Muscle layer of colon (tissue), 2 donors: Measurements from ENCODE around the gene FUT8.

Experiments
- H3K27ac ChIP-seq: one replicate; pipeline ENCODE4 v1.7.0; 2013; ENCODE audit warnings: low read depth, mild to moderate bottlenecking, low read length, moderate library complexity
- H3K27me3 ChIP-seq, 2 donors: one replicate each; pipeline ENCODE4 v1.7.0; 2013; ENCODE audit warnings: low read length in 2 of 2, mild to moderate bottlenecking in 2 of 2; ENCODE audit not compliant: insufficient read depth in 2 of 2, control insufficient read depth in 1 of 2
- H3K36me3 ChIP-seq: one replicate; pipeline ENCODE4 v1.7.0; 2013; ENCODE audit warnings: mild to moderate bottlenecking, low read length; ENCODE audit not compliant: insufficient read depth
- H3K4me1 ChIP-seq: one replicate; pipeline ENCODE4 v1.7.0; 2013; ENCODE audit warnings: mild to moderate bottlenecking, low read length; ENCODE audit not compliant: insufficient read depth
- H3K4me3 ChIP-seq, 2 donors: one replicate each; pipeline ENCODE4 v1.7.0; 2013; ENCODE audit warnings: low read length in 2 of 2, low read depth in 1 of 2, mild to moderate bottlenecking in 1 of 2, moderate library complexity in 1 of 2
- H3K9ac ChIP-seq: one replicate; pipeline ENCODE4 v1.7.0; 2013; ENCODE audit warnings: low read length
- H3K9me3 ChIP-seq: one replicate; pipeline ENCODE4 v1.7.0; 2013; ENCODE audit warnings: mild to moderate bottlenecking, low read length
- donor health status: abdominal sarcoma.
- donor health status: Adenocarcinoma of cecum.

The FUT8 gene

GRCh38 chr14:65412032-65412846, at the start of gene FUT8:
Gene FUT8 (plus strand): TSS chr14:65412730. CDS start chr14:65561564, 148,834 bp downstream.
- peak within 1 kb of the TSS; percentile 85 to 96 for H3K4me3 ChIP-seq
- no peaks in the 10 kb centered on the region for H3K9me3 ChIP-seq
- peak within 1 kb of the TSS; percentile 85 for H3K27ac ChIP-seq
- no peaks in the 10 kb centered on the region for H3K27me3 ChIP-seq
- H3K36me3 ChIP-seq: no peaks in the 10 kb centered on the region
- H3K4me1 ChIP-seq: peaks cover 15% of the 10 kb centered on the region
- peak within 1 kb of the TSS; percentile 93 for H3K9ac ChIP-seq

GRCh38 chr14:65366802-65367565, 45.5 kb upstream of the FUT8 start:
- Histone ChIP-seq H3K27me3 (no peaks in the 10 kb centered on the region), H3K9me3 (no peaks in the 10 kb centered on the region), H3K27ac (no peak overlapping the region), H3K4me3 (no peak overlapping the region), H3K4me1 (peaks cover 1% of the 10 kb centered on the region), H3K9ac (no peak overlapping the region), H3K36me3 (no peaks in the 10 kb centered on the region)

- Histone ChIP-seq H3K4me1 (no peaks in the 10 kb centered on the region), H3K27me3 (no peaks in the 10 kb centered on the region), H3K4me3 (no peak overlapping the region), H3K36me3 (no peaks in the 10 kb centered on the region), H3K9me3 (no peaks in the 10 kb centered on the region), H3K9ac (no peak overlapping the region), H3K27ac (no peak overlapping the region)
Measured at GRCh38 chr14:65369560-65369959, 43.0 kb upstream of the FUT8 start.

GRCh38 chr14:65370801-65371248, 41.7 kb upstream of the FUT8 start:
- Histone ChIP-seq H3K4me3 (no peak overlapping the region), H3K9ac (no peak overlapping the region), H3K4me1 (no peaks in the 10 kb centered on the region), H3K36me3 (no peaks in the 10 kb centered on the region), H3K9me3 (no peaks in the 10 kb centered on the region), H3K27me3 (no peaks in the 10 kb centered on the region), H3K27ac (no peak overlapping the region)

GRCh38 chr14:65371784-65372183, 40.7 kb upstream of the FUT8 start:
- no peaks in the 10 kb centered on the region for H3K27me3 ChIP-seq
- no peak overlapping the region for H3K4me3 ChIP-seq
- no peak overlapping the region for H3K27ac ChIP-seq
- no peak overlapping the region for H3K9ac ChIP-seq
- no peaks in the 10 kb centered on the region for H3K9me3 ChIP-seq
- H3K36me3 ChIP-seq: no peaks in the 10 kb centered on the region
- H3K4me1 ChIP-seq: no peaks in the 10 kb centered on the region

GRCh38 chr14:65373016-65373670, 39.4 kb upstream of the FUT8 start:
- Histone ChIP-seq H3K9ac (no peak overlapping the region), H3K4me1 (no peaks in the 10 kb centered on the region), H3K4me3 (no peak overlapping the region), H3K27me3 (no peaks in the 10 kb centered on the region), H3K36me3 (no peaks in the 10 kb centered on the region), H3K9me3 (no peaks in the 10 kb centered on the region), H3K27ac (no peak overlapping the region)

GRCh38 chr14:65373671-65374039, 38.9 kb upstream of the FUT8 start:
- H3K27ac ChIP-seq: no peak overlapping the region
- no peaks in the 10 kb centered on the region for H3K36me3 ChIP-seq
- no peaks in the 10 kb centered on the region for H3K4me1 ChIP-seq
- no peak overlapping the region for H3K9ac ChIP-seq
- H3K4me3 ChIP-seq: no peak overlapping the region
- H3K9me3 ChIP-seq: no peaks in the 10 kb centered on the region
- no peaks in the 10 kb centered on the region for H3K27me3 ChIP-seq

- H3K4me3 ChIP-seq: no peak overlapping the region
- H3K36me3 ChIP-seq: no peaks in the 10 kb centered on the region
- no peaks in the 10 kb centered on the region for H3K4me1 ChIP-seq
- H3K27ac ChIP-seq: no peak overlapping the region
- H3K9me3 ChIP-seq: no peaks in the 10 kb centered on the region
- no peaks in the 10 kb centered on the region for H3K27me3 ChIP-seq
- H3K9ac ChIP-seq: no peak overlapping the region
Measured at GRCh38 chr14:65377576-65377975, 35.0 kb upstream of the FUT8 start.

- no peaks in the 10 kb centered on the region for H3K4me1 ChIP-seq
- H3K27ac ChIP-seq: no peak overlapping the region
- no peak overlapping the region for H3K4me3 ChIP-seq
- no peak overlapping the region for H3K9ac ChIP-seq
- H3K36me3 ChIP-seq: no peaks in the 10 kb centered on the region
- H3K9me3 ChIP-seq: no peaks in the 10 kb centered on the region
- no peaks in the 10 kb centered on the region for H3K27me3 ChIP-seq
Measured at GRCh38 chr14:65382586-65382985, 29.9 kb upstream of the FUT8 start.

GRCh38 chr14:65387171-65387570, 25.4 kb upstream of the FUT8 start:
- Histone ChIP-seq H3K4me3 (no peak overlapping the region), H3K36me3 (no peaks in the 10 kb centered on the region), H3K27me3 (no peaks in the 10 kb centered on the region), H3K9ac (no peak overlapping the region), H3K4me1 (no peaks in the 10 kb centered on the region), H3K9me3 (no peaks in the 10 kb centered on the region), H3K27ac (no peak overlapping the region)

- Histone ChIP-seq H3K27ac (no peak overlapping the region), H3K4me3 (no peak overlapping the region), H3K36me3 (no peaks in the 10 kb centered on the region), H3K4me1 (no peaks in the 10 kb centered on the region), H3K27me3 (no peaks in the 10 kb centered on the region), H3K9me3 (no peaks in the 10 kb centered on the region), H3K9ac (no peak overlapping the region)
Measured at GRCh38 chr14:65387628-65388027, 24.9 kb upstream of the FUT8 start.
